ENCODE measurements around the gene BNC2.

GRCh38 chr9:16833296-16833835 is 37.1 kb downstream of the BNC2 start:
- TF ChIP-seq POLR2A (IDR thresholded peaks at IDR 0.05) (no peak), CTCF (IDR thresholded peaks at IDR 0.05) (no peak)

Data from Peyer's patch (tissue), 4 donors.